ENCODE data around the gene TMEM150C. TPM values are rescaled to one million over a fixed set of nuclear protein-coding genes. Genes with fewer than 3 reads are reported as not detected.

TMEM150C gene
- polyA plus RNA-seq, 2 of the 4 experiments (the other 2 are of a cell fraction) = 1.5 to 2.1 TPM

GRCh38 chr4:82543131-82543530 is 18.7 kb downstream of the TMEM150C start:
- POLR2A ChIA-PET = no interaction called here
- CTCF ChIA-PET = no interaction called here
- ATAC-seq (no peak), FAIRE-seq (no peak), DNase-seq (ENCODE audit: low read depth in 1 of 2, low spot score in 1 of 2) (no peak)
- 100% methylated on average over 1 of the region's 1 CpG for WGBS (ENCODE audit: missing lambda C conversion rate)
- TF ChIP-seq JUN (IDR thresholded peaks at IDR 0.05) (no peak), MAFK (IDR thresholded peaks at IDR 0.05; ENCODE audit: partially characterized antibody) (no peak)
- TF ChIP-seq, protein P1, sequence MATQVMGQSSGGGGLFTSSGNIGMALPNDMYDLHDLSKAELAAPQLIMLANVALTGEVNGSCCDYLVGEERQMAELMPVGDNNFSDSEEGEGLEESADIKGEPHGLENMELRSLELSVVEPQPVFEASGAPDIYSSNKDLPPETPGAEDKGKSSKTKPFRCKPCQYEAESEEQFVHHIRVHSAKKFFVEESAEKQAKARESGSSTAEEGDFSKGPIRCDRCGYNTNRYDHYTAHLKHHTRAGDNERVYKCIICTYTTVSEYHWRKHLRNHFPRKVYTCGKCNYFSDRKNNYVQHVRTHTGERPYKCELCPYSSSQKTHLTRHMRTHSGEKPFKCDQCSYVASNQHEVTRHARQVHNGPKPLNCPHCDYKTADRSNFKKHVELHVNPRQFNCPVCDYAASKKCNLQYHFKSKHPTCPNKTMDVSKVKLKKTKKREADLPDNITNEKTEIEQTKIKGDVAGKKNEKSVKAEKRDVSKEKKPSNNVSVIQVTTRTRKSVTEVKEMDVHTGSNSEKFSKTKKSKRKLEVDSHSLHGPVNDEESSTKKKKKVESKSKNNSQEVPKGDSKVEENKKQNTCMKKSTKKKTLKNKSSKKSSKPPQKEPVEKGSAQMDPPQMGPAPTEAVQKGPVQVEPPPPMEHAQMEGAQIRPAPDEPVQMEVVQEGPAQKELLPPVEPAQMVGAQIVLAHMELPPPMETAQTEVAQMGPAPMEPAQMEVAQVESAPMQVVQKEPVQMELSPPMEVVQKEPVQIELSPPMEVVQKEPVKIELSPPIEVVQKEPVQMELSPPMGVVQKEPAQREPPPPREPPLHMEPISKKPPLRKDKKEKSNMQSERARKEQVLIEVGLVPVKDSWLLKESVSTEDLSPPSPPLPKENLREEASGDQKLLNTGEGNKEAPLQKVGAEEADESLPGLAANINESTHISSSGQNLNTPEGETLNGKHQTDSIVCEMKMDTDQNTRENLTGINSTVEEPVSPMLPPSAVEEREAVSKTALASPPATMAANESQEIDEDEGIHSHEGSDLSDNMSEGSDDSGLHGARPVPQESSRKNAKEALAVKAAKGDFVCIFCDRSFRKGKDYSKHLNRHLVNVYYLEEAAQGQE (IDR thresholded peaks at IDR 0.05) = no peak
- no peak overlapping the region for H3K4me2 ChIP-seq
- no peak overlapping the region for H3K27ac ChIP-seq
- H3K4me3 ChIP-seq = no peak overlapping the region
- H3K9me3 ChIP-seq = no peaks in the 10 kb centered on the region
- H3K4me1 ChIP-seq = no peaks in the 10 kb centered on the region

- H3K9me3 ChIP-seq = no peaks in the 10 kb centered on the region
- DNase-seq (ENCODE audit: low read depth in 1 of 2, low spot score in 1 of 2) = no peak
- WGBS (ENCODE audit: missing lambda C conversion rate) = 8% methylated on average over 3 of the region's 3 CpGs
- CTCF ChIA-PET = interaction anchor here (2.4 kb wide), 1 partner anchor 12 kb away, joined by 8 read pairs; no protein-coding TSS in a partner anchor
- no peak overlapping the region for H3K4me2 ChIP-seq
- no peaks in the 10 kb centered on the region for H3K4me1 ChIP-seq
- H3K27ac ChIP-seq = no peak overlapping the region
- no peak for FAIRE-seq
- H3K4me3 ChIP-seq = no peak overlapping the region
- POLR2A ChIA-PET = no interaction called here
- ATAC-seq = no peak
- TF ChIP-seq HEYL (CRISPR knock-in tag; IDR thresholded peaks at IDR 0.05) (no peak), RNF2 (IDR thresholded peaks at IDR 0.05; ENCODE audit: borderline replicate concordance, low read depth) (no peak), TP53 (CRISPR knock-in tag; IDR thresholded peaks at IDR 0.05) (no peak), CHD2 (IDR thresholded peaks at IDR 0.05; ENCODE audit: low read length, partially characterized antibody) (no peak), POLR2A (IDR thresholded peaks at IDR 0.05; ENCODE audit: low read length) (no peak), ZSCAN20 (CRISPR knock-in tag; IDR thresholded peaks at IDR 0.05) (no peak), NR3C1 (IDR thresholded peaks at IDR 0.05) (no peak), EHF (CRISPR knock-in tag; IDR thresholded peaks at IDR 0.05) (no peak), TFCP2L1 (CRISPR knock-in tag; IDR thresholded peaks at IDR 0.05) (no peak), FOSB (CRISPR knock-in tag; IDR thresholded peaks at IDR 0.05) (no peak), ZFP36 (IDR thresholded peaks at IDR 0.05; ENCODE audit: borderline replicate concordance, partially characterized antibody) (no peak), GATA3 (IDR thresholded peaks at IDR 0.05; ENCODE audit: borderline replicate concordance) (no peak), JUN (IDR thresholded peaks at IDR 0.05) (no peak), MAZ (IDR thresholded peaks at IDR 0.05; ENCODE audit: borderline replicate concordance, low read depth, low read length) (no peak), ZNF302 (CRISPR knock-in tag; IDR thresholded peaks at IDR 0.05) (no peak), ESRRA (IDR thresholded peaks at IDR 0.05; ENCODE audit: borderline replicate concordance, low read length) (no peak), PHF8 (IDR thresholded peaks at IDR 0.05; ENCODE audit: borderline replicate concordance, low read depth) (no peak)
- TF ChIP-seq, protein P2, sequence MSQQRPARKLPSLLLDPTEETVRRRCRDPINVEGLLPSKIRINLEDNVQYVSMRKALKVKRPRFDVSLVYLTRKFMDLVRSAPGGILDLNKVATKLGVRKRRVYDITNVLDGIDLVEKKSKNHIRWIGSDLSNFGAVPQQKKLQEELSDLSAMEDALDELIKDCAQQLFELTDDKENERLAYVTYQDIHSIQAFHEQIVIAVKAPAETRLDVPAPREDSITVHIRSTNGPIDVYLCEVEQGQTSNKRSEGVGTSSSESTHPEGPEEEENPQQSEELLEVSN (IDR thresholded peaks at IDR 0.05; ENCODE audit: borderline replicate concordance, low read depth) = no peak
- TF ChIP-seq, protein P3, sequence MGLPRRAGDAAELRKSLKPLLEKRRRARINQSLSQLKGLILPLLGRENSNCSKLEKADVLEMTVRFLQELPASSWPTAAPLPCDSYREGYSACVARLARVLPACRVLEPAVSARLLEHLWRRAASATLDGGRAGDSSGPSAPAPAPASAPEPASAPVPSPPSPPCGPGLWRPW (IDR thresholded peaks at IDR 0.05) = no peak
- TF ChIP-seq, protein P4, sequence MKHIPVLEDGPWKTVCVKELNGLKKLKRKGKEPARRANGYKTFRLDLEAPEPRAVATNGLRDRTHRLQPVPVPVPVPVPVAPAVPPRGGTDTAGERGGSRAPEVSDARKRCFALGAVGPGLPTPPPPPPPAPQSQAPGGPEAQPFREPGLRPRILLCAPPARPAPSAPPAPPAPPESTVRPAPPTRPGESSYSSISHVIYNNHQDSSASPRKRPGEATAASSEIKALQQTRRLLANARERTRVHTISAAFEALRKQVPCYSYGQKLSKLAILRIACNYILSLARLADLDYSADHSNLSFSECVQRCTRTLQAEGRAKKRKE (CRISPR knock-in tag; IDR thresholded peaks at IDR 0.05; ENCODE audit: low read depth) = no peak
Measured at GRCh38 chr4:82542642-82543041, 19.1 kb downstream of the TMEM150C start.

Data from A549 (cell line).